HepG2 (cell line): ENCODE data around the gene DHTKD1. TPM values are rescaled to one million over a fixed set of nuclear protein-coding genes. Genes with fewer than 3 reads are reported as not detected.

Experiments used
- ATAC-seq: fragments of 200-7000 bp; cut with Tn5 transposase; 3 replicates; pipeline ENCODE4 v1.9.1; 2020; ENCODE audit warnings: mild to moderate bottlenecking, moderate library complexity
- BruUV-seq: library from RNA; stranded (reverse); fragments of 400-500 nt; replicated peaks from 2 replicates; lab custom pipeline; 2021; lab: Mats Ljungman, UMichigan
- CTCF ChIA-PET: fragments of 300-600 bp; formaldehyde crosslinking; extraction: SDS; loops from one replicate; lab custom pipeline; 2021; ENCODE audit warnings: low total read pairs, inconsistent platforms, low intra/inter-chr PET ratio; lab: Yijun Ruan, JAX
- POLR2A ChIA-PET: fragments of 350-600 bp; sonication (Branson Sonifier 250); formaldehyde crosslinking; loops from one replicate; lab custom pipeline; 2020; ENCODE audit warnings: antibody characterized with exemption, inconsistent platforms; lab: Yijun Ruan, JAX
- DNase-seq: peaks from one replicate; pipeline ENCODE4 v3.0.0-alpha.2; 2015; ENCODE audit warnings: low spot score
- FAIRE-seq: peaks from 3 replicates; lab custom pipeline; 2011; peaks lifted over from hg19 to GRCh38; lab: Jason Lieb, UNC
- H2AFZ ChIP-seq: one replicate; pipeline ENCODE4 v1.6.1; 2011; ENCODE audit warnings: low read length, inconsistent platforms
- H3K27ac ChIP-seq: fragments of 300-600 bp; 3 replicates; pipeline ENCODE4 v1.8.0; 2011; ENCODE audit warnings: mixed run types, mild to moderate bottlenecking, mixed read lengths, low read length, inconsistent platforms; ENCODE audit not compliant: insufficient read depth; ENCODE audit errors: extremely low read length
- H3K27me3 ChIP-seq, 2 experiments: fragments of 200-600 bp in 1 of 2; 2 replicates in 1 of 2; 3 replicates in 1 of 2; pipeline versions ENCODE4 v1.6.0 to v1.8.0; 2011; ENCODE audit warnings: low read length in 2 of 2, mild to moderate bottlenecking in 2 of 2, moderate library complexity in 2 of 2, inconsistent platforms in 1 of 2; ENCODE audit not compliant: insufficient read depth in 2 of 2, control insufficient read depth in 1 of 2
- H3K36me3 ChIP-seq, 2 experiments: fragments of 200-600 bp in 1 of 2; replicated peaks in 1 of 2; 2 replicates in 1 of 2; 3 replicates in 1 of 2; pipeline versions ENCODE4 v1.5.1 to v1.8.0; 2011; ENCODE audit warnings: low read length in 2 of 2, inconsistent platforms in 1 of 2; ENCODE audit not compliant: insufficient read depth in 2 of 2, control insufficient read depth in 1 of 2
- H3K4me1 ChIP-seq: 2 replicates; pipeline ENCODE4 v1.5.1; 2012; ENCODE audit warnings: low read length, inconsistent platforms; ENCODE audit not compliant: insufficient read depth
- H3K4me2 ChIP-seq: 2 replicates; pipeline ENCODE4 v1.6.0; 2011; ENCODE audit warnings: low read depth, low read length, inconsistent platforms
- H3K4me3 ChIP-seq, 3 experiments: fragments of 200-600 bp in 1 of 3; sonication (generic), shearing (Covaris generic) in 1 of 3; replicated peaks in 1 of 3; 2 replicates each; pipeline ENCODE4 v1.5.1; 2011 to 2016; ENCODE audit warnings: low read length in 3 of 3, inconsistent platforms in 2 of 3, low read depth in 2 of 3, mild to moderate bottlenecking in 2 of 3, control low read depth in 1 of 3, mixed read lengths in 1 of 3; ENCODE audit not compliant: insufficient read depth in 1 of 3
- H3K79me2 ChIP-seq: one replicate; pipeline ENCODE4 v1.6.1; 2011; ENCODE audit warnings: low read length, inconsistent platforms; ENCODE audit not compliant: insufficient read depth
- H3K9ac ChIP-seq: 2 replicates; pipeline ENCODE4 v1.6.0; 2011; ENCODE audit warnings: mild to moderate bottlenecking, low read depth, low read length, inconsistent platforms; ENCODE audit not compliant: insufficient read depth
- H3K9me3 ChIP-seq: 2 replicates; pipeline ENCODE4 v1.5.1; 2012; ENCODE audit warnings: mild to moderate bottlenecking, low read length
- H4K20me1 ChIP-seq: 2 replicates; pipeline ENCODE4 v1.6.0; 2011; ENCODE audit warnings: inconsistent platforms, mild to moderate bottlenecking, low read length, moderate library complexity; ENCODE audit not compliant: insufficient read depth
- ATRX ChIP-seq: sonication (generic); formaldehyde crosslinking; IDR thresholded peaks from 2 replicates; pipeline ENCODE4 v1.4.0; 2020; ENCODE audit warnings: missing genetic modification reagents, borderline replicate concordance
- GLI4 ChIP-seq: sonication (generic); formaldehyde crosslinking; IDR thresholded peaks from 2 replicates; pipeline ENCODE4 v1.5.1; 2020; ENCODE audit warnings: missing genetic modification reagents, mild to moderate bottlenecking, moderate library complexity, borderline replicate concordance
- HNF1A ChIP-seq, 2 experiments: sonication (generic) in 1 of 2; formaldehyde crosslinking in 1 of 2; IDR thresholded peaks; 2 replicates each; pipeline versions ENCODE4 v1.4.0 to v1.6.1; 2016 to 2020; ENCODE audit warnings: borderline replicate concordance in 1 of 2, low read depth in 1 of 2, mild to moderate bottlenecking in 1 of 2, missing genetic modification reagents in 1 of 2
- KAT7 ChIP-seq: IDR thresholded peaks from 2 replicates; pipeline ENCODE4 v1.6.1; 2018; ENCODE audit warnings: borderline replicate concordance, missing compliant biosample characterization
- ZC3H4 ChIP-seq: sonication (generic); formaldehyde crosslinking; IDR thresholded peaks from 2 replicates; pipeline ENCODE4 v1.4.0; 2020; ENCODE audit warnings: missing genetic modification reagents, borderline replicate concordance
- ZNF496 ChIP-seq: sonication (generic); formaldehyde crosslinking; IDR thresholded peaks from 2 replicates; pipeline ENCODE4 v1.8.1; 2023; ENCODE audit warnings: mild to moderate bottlenecking, moderate library complexity, missing genetic modification reagents; ENCODE audit not compliant: insufficient replicate concordance
- ZNF557 ChIP-seq: sonication (generic); formaldehyde crosslinking; IDR thresholded peaks from 2 replicates; pipeline ENCODE4 v1.4.0; 2020; ENCODE audit warnings: missing genetic modification reagents
- WGBS: methylation state at CpG from one replicate; pipeline ENCODE4 v1.1.6; 2017; ENCODE audit warnings: low lambda C conversion rate; 5-methylcytosine and 5-hydroxymethylcytosine counted together
- in situ Hi-C: cut with HindIII; loops from 2 replicates; pipeline ENCODE4 v1.10.0; 2017; ENCODE audit warnings: low pct_unique_long_range_greater_than_20kb; ENCODE audit not compliant: extremely low pct_ligation_motif_present
- intact Hi-C: fragments of 100-400 bp; cut with micrococcal nuclease; formaldehyde crosslinking; loops from one replicate; pipeline ENCODE4 v1.10.0; 2022; ENCODE audit not compliant: unreplicated experiment
- polyA plus RNA-seq, 8 experiments: library from polyadenylated mRNA; depleted of rRNA in 3 of 8; stranded (reverse) in 7 of 8; unstranded in 1 of 8; fragments of >200 nt; fragmentation: Illumina TruSeq in 4 of 8; extraction: Trizol in 4 of 8; gene quantifications; 2 replicates each; pipeline versions ENCODE4 v1.2.1 to v1.2.3, GENCODE V29; 2011 to 2016; ENCODE audit warnings: low read depth in 4 of 8, missing spikeins in 1 of 8, mixed read lengths in 1 of 8; ENCODE audit not compliant: insufficient read depth in 1 of 8
- total RNA-seq, 5 experiments: library from RNA; depleted of rRNA; stranded (reverse); fragments of >200 nt; fragmentation: Illumina TruSeq; extraction: Trizol; gene quantifications; 2 replicates each; pipeline ENCODE4 v1.2.3, GENCODE V29; 2016; ENCODE audit warnings: low read depth in 1 of 5
- TF ChIP-seq, protein P1 (sequence below): sonication (generic); formaldehyde crosslinking; IDR thresholded peaks from 2 replicates; pipeline ENCODE4 v1.4.0; 2020; ENCODE audit warnings: missing genetic modification reagents

The DHTKD1 gene
- total and polyA plus RNA-seq, 2 of the 13 experiments (the other 11 are each of a cell fraction or from before 2014, with no cell fraction given), result 9.6 to 14.1 TPM

GRCh38 chr10:12022580-12023257, 46.0 kb upstream of the DHTKD1 start (continued):
- TF ChIP-seq, protein P1, sequence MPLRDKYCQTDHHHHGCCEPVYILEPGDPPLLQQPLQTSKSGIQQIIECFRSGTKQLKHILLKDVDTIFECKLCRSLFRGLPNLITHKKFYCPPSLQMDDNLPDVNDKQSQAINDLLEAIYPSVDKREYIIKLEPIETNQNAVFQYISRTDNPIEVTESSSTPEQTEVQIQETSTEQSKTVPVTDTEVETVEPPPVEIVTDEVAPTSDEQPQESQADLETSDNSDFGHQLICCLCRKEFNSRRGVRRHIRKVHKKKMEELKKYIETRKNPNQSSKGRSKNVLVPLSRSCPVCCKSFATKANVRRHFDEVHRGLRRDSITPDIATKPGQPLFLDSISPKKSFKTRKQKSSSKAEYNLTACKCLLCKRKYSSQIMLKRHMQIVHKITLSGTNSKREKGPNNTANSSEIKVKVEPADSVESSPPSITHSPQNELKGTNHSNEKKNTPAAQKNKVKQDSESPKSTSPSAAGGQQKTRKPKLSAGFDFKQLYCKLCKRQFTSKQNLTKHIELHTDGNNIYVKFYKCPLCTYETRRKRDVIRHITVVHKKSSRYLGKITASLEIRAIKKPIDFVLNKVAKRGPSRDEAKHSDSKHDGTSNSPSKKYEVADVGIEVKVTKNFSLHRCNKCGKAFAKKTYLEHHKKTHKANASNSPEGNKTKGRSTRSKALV (CRISPR knock-in tag), result no peak

- no peaks in the 10 kb centered on the region for H3K27me3 ChIP-seq
- H3K79me2 ChIP-seq, result peaks cover 22% of the 10 kb centered on the region
- H3K27ac ChIP-seq, result no peak overlapping the region
- H3K4me3 ChIP-seq, result no peak overlapping the region
- WGBS, result 97% methylated on average over 5 of the region's 5 CpGs
- H3K4me2 ChIP-seq, result no peak overlapping the region
- ATAC-seq (no peak), DNase-seq (no peak), FAIRE-seq (no peak)
- H2AFZ ChIP-seq, result no peak overlapping the region
- no peaks in the 10 kb centered on the region for H4K20me1 ChIP-seq
- no peak overlapping the region for H3K9ac ChIP-seq
- in situ Hi-C loops (no loop called here), intact Hi-C loops (no loop called here)
- H3K4me1 ChIP-seq, result peaks cover 21% of the 10 kb centered on the region
- TF ChIP-seq ZNF496 (CRISPR knock-in tag) (no peak), GLI4 (no peak), ZNF557 (CRISPR knock-in tag) (no peak), KAT7 (CRISPR knock-in tag) (no peak), HNF1A (IDR thresholded peaks at IDR 0.05; ENCODE audit: low read depth) (no peak), HNF1A (CRISPR knock-in tag; IDR thresholded peaks at IDR 0.05; ENCODE audit: borderline replicate concordance) (no peak), ATRX (CRISPR knock-in tag) (no peak), ZC3H4 (no peak)
- ChIA-PET CTCF (no interaction called here), POLR2A (no interaction called here)
- no peaks in the 10 kb centered on the region for H3K9me3 ChIP-seq
- BruUV-seq, result no TSS peak
- peaks cover 3 to 24% of the 10 kb centered on the region in 2 experiments; a peak in 4 of 5 replicates for H3K36me3 ChIP-seq
These were observed 43.2 kb upstream of the DHTKD1 start for GRCh38 chr10:12025591-12025990.
